Body of pancreas (tissue), 4 donors: Measurements from ENCODE around the gene PPIE.
"Not testable (repeated sequence)": the region's sequence is repeated elsewhere in the genome, so short reads cannot be mapped to it uniquely, and the experiment has no call there.

Source experiments
- CTCF ChIP-seq, 7 experiments: fragments of 450-650 bp in 4 of 7; fragments of 200-600 bp in 3 of 7; sonication (generic) in 3 of 7; IDR thresholded peaks; one replicate each; pipeline ENCODE4 v1.5.1; 2016 to 2019; ENCODE audit warnings: antibody characterized with exemption in 7 of 7
- POLR2A ChIP-seq, 3 donors: fragments of 450-650 bp; IDR thresholded peaks; one replicate each; pipeline ENCODE4 v1.6.1; 2016; ENCODE audit warnings: antibody characterized with exemption in 3 of 3, mild to moderate bottlenecking in 2 of 3

- TF ChIP-seq CTCF, POLR2A (IDR thresholded peaks at IDR 0.05): not testable (repeated sequence)
Measured at GRCh38 chr1:39773369-39773979, 34.8 kb downstream of the PPIE start.
